NCI-H1417 (cell line): ENCODE data around the gene TRIM38.
"Not testable (repeated sequence)": the region's sequence is repeated elsewhere in the genome, so short reads cannot be mapped to it uniquely, and the experiment has no call there.

ENCODE experiments used
- DNase-seq, 3 experiments: peaks; one replicate each; lab custom pipeline; 2025; lab: John Stamatoyannopoulos, UW

The TRIM38 gene

DNA sequence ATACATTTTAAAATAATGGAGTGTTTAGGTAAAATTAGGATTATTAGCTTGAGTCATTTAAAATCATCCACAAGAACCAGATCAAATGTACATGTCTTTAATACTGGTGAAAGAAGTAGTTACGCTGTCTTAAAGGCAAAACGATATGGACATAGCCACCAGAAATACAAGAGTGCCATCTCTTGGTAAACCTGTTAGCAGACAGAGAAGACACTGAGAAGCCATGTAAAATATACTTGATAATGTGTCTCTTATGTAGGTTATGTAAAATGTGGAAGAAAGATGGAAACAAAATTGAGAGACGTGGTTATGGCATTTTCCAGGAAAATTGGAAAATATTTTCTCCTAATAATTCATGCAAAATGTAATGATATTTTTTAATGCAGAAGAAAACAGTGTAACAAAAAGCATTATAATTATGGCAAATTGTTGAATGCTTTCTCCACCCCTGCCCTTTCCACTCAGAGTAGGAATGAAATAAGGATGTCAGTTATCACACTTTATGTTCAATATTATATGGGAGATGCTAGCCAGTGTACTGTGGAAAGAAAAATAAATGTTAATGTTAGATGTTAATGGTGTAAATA is 19.9 kb upstream of the TRIM38 start:
- DNase-seq, result peak in 2 of 3 experiments; percentile 2 to 58

DNA sequence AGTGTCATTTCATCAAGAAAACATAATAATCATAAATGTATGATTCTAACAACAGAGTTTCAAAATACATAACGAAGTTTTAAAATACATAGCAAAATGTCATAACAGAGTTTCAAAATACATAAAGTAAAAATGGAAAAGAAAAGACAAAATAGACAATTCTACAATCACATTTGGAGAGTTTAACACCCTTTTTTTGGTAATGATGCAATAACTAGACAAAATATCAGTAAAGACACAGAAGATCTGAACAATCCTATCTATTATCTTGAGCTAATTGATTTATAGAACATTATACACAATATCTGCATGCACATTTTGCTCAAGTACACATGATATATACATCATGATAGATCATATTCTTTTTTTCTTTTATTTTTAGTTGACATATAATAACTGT is 18.7 kb upstream of the TRIM38 start:
- DNase-seq, result no peak

DNA sequence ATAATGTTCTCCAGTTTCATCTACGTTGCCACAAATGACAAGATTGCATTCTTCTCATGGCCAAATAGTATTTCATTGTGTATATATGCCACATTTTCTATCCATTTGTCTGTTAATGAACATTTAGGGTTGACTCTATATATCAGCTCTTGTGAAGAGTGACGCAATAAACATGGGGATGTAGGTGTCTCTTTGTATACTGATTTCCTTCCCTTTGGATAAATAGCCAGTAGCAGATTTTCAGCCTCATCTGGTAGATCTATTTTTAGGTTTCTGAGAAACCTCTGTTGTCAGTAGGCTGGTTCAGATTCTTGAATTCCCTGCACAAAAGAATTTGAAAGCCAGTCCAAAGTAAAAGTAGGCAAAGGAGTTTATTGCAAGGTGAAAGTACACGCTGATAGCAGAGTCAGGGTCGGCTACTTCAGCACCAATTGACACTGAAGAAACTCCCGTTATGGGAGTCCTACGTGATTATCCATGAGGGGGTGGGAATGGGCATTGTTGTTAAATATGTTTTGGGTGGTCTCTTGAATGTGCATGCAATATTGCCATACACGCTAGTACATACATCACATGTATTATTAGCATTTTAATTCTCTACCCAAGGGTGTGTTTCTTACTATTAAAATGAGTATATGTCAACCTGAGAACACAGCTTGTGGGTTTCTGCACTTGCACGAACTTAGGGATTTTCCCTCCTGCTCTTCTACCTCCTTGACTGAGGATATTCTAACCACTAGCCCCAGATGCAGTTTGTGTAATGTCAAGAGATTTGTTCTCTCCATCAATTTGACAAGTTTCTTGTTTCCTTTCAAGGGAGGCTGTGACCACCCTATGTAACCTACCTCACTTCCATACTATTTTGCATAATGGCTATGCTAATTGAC is 17.7 kb upstream of the TRIM38 start:
- no peak for DNase-seq

DNA sequence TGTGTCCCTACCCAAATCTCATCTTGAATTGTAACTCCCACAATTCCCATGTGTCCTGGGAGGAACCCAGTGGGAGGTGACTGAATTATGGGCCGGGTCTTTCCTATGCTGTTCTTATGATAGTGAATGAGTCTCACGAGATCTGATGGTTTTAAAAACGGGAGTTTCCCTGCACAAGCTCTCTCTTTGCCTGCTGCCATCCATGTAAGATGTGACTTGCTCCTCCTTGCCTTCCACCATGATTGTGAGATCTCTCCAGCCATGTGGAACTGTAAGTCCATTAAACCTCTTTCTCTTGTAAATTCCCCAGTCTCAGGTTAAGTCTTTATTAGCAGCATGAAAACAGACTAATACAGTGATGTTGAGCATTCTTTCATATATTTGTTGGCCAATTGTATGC is 16.9 kb upstream of the TRIM38 start:
- not testable (repeated sequence) for DNase-seq

DNA sequence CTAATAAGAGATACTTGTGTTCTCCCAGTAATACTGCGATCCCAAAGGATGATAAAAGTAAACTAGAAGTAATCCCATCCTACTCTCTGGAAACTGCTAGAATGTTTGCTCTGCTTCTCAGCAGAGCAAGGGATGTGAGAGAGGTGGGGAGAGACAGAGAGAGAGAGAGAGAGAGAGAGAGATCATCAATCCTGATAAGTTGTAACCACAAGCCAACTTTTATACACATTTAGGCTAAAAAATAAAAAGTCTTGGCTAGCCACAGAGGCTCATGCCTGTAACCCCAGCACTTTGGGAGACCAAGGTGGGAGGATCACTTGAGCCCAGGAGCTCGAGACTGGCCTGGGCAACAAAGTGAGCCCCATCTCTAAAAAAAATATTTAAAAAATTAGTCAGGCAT is 16.0 kb upstream of the TRIM38 start:
- no peak for DNase-seq

DNA sequence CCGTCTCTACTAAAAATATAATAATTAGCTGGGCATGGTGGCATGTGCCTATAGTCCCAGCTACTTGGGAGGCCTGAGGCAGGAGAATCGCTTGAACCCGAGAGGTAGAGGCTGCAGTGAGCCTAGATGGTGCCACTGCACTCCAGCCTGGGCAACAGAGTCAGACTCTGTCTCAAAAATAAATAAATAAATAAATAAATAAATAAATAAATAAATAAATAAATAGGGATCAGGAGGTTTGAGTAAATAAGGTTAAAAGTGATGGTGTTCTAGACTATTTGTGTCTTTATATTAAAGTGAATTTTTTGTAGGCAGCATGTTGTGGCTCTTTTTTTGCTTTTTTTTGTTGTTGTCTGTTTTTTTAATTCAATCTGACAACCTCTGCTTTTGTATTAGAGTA is 15.1 kb upstream of the TRIM38 start:
- DNase-seq, result not testable (repeated sequence)

DNA sequence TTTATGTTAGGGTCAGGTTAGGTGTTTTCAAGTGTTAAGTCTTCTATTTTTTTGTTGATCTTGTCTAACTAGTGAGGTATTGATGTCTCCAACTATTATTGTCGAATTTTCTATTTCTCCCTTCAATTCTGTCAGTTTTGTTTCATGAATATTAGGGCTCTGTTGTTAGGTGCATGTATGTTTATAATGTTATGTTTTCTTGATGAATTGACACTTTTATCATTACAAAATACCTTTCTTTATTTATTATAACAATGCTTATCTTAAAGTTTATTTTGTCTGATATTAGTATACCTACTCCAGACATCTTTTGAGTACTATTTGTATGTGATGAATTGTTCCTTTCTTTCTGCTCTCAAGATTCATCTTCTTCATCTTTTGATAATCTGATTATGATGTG is 12.9 kb upstream of the TRIM38 start:
- DNase-seq, result no peak

DNA sequence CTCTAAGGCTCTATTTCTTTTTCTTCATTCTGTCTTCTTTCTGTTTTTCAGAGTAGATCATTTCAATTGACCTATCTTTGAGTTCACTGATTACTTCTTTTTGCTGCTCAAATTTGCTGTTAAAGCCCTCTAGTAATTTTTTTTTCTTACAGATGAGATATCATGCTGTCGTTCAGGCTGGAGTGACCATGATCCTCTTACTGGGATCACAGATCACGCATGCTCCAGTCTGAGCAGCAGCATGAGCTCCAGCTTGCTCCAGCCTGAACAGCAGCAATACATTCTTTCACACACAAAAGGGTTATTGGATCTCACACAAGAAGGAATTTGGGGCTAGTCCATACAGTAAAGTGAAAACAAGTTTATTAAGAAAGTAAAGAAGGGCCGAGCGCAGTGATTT is 12.3 kb upstream of the TRIM38 start:
- DNase-seq, result no peak

DNA sequence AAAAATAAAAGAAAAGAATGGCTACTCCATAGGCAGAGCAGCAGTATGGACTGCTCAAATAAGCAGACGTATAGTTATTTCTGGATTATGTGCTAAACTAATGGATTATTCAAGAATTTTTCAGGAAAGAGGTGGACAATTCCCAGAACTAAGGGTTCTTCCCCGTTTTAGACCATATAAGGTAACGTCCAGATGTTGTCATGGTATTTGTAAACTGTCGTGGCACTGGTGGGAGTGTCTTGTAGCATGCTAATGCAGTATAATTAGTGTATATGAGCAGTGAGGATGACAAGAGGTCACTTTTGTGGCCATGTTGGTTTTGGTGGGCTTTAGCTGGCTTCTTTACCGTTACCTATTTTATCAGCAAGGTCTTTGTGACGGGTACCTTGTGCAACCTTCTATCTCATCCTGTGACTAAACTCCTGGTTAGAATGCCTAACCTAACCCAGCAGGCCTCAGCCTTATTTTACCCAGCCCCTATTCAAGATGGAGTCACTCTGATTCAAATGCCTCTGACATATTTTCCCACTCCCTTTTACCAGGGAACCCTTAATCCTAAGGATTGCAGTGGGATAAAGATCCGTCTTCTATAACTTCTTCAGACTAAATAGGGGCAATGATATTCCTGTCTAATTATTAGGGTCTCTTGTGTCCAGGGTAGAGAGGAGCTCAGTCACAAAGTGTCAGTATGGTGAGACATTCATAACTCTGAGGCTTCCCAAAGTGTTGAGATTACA is 11.1 kb upstream of the TRIM38 start:
- DNase-seq, result no peak

DNA sequence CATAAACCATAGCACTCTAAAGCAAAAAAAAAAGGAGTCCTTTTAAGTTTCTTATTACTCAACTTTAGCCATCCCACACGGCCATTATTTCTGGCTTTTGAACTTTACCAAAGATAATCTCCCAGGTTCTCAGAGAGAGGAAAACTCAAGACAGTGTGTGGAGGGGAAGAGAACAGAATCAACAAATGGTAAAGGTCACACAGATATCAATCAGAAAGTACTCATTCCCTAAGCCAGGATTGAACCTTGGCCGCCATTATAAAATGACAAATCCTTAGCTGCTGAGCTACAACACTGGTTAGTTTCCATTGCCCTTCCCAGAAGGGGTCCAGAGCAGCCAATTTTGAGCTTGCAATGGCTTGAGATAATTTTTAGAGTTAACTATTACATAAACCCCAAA is 10.1 kb upstream of the TRIM38 start:
- no peak for DNase-seq

DNA sequence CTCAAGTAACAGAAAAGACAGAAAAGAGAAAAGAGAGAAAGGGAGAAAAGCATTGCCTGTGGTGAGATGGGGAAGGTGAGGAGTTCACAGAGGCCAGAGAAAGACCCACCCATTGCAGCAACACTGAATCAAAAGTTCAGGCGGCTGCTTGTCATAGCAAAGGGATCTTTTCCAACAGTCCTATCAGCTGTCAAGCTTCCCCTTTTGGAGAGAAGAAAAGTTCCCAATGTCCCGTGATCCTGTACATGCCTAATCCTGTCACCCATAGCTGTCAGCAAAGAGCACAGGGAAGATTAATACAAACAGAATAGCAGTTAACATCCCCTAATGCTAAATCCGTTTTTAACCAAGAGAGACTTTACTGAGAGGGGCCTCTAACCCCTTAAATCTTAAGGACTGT is 8.9 kb upstream of the TRIM38 start:
- no peak for DNase-seq

DNA sequence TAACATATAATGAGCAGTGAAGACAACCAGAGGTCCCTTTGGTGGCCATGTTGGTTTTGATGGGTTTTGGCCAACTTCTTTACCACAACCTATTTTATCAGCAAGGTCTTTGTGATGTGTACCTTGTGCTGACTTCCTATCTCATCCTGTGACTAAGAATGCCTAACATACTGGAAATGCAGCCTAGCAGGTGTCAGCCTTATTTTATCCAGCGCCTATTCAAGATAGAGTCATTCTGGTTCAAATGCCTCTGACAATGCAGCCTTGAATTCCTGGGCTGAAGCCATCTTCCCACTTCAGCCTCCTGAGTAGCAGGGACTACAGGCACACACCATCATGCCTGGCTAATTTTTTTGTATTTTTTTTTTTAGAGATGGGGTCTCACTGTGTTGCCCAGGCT is 7.8 kb upstream of the TRIM38 start:
- no peak for DNase-seq

DNA sequence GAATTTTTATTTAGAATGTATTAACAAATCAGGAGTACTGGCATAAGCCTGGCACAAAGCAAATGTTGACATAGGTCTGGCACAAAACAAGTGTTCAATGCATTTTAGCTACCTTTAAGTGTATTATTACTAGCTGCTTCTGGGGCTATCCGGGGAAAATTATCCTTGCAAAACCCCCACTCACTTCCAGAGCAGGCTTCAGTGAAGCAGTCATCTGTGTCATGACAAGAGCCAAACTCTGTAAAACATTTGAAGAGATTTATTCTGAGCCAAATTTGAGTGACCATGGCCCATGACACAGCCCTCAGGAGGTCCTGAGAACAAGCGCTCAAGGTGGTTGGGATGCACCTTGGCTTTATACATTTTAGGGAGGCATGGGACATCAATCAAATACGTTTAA is 6.4 kb upstream of the TRIM38 start:
- no peak for DNase-seq

DNA sequence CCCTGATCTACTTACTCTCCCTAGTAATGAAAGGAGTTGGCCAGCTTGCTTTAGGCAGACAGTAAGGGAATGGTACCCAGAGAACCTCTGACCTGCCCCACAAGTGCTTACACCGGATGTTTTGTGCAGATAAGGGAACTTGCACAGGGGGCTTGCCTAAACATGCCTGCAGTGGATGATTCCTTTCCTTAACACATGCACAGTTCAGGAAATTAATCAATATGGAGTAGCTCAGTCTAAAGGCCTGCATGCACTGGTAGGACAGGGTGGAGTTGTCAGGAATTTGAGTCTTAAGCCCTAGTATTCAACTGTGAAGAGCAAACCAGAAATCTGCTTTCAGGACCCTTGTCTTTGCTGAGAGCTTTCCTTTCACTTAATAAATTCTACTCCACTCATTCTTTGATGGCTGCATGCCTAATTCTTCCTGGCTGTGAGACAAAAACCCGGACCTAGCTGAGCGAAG is 3.9 kb upstream of the TRIM38 start:
- no peak for DNase-seq

DNA sequence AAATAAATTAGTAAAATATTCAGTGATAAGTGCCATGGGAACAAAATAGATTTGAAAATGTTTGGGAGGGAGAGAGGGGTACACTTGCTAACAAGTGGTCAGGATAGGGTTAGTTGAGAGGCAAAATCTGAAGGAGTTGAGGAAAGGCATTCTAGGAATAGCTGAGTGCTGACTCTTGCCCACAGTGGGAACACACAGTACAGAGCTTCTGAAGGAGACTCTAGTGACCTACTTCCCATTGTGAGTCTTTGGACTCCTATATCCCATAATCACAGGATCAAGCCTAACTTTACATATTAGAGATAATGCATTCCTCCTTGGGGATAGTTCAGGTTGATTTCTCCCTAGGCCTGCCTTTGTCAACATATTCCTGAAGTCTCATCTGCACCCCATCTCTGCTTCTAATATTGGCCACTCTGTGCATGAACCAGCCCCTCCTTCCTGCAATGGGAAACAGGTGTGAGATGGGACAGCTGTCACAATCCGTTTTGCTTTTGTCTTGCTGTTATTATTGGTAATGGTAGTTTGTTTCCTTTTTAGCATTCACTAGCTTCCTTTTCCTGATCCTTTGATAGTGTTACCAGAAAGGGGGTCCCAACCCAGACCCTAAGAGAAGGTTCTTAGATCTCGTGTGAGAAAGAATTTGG is 2.6 kb upstream of the TRIM38 start:
- no peak for DNase-seq

DNA sequence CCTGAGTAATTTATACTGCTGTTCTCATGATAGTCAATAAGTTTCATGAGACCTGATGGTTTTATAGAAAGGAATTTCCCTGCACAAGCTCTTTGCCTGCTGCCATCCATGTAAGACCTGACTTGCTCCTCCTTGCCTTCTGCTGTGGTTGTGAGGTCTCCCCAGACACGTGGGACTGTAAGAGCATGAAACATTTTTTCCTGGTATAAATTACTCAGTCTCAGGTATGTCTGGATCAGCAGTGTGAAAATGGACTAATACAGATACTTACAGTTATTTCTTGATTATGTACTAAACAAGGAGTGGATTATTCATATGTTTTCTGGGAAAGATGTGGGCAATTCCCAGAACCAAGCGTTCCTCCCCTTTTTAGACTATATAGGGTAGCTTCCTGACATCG is 1.9 kb upstream of the TRIM38 start:
- no peak for DNase-seq

DNA sequence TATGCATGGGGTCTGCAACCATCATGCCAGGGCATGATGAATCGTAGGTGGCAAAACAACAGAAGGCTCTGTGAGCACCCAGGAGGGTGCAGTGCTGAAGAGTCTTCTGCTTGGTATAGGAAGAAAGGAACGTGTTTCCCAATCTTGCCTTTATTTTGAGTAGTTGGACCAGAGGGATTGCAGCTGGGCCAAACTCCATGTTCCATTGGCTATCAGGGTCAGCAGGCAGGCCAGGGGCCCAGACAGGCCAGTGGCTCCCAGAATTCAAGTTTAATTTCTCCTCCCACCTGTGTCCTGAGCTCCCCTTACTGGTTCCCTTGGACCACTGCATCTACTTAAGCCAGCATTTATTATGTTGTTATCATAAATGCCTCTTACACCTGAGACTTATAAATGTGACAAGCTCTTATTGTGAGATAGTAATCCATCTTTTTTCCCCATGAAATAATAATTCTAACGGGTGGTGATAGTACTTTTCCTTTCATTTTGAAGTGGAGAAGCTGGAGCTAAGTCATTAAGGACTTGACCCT is 918 bp upstream of the TRIM38 start:
- no peak for DNase-seq

DNA sequence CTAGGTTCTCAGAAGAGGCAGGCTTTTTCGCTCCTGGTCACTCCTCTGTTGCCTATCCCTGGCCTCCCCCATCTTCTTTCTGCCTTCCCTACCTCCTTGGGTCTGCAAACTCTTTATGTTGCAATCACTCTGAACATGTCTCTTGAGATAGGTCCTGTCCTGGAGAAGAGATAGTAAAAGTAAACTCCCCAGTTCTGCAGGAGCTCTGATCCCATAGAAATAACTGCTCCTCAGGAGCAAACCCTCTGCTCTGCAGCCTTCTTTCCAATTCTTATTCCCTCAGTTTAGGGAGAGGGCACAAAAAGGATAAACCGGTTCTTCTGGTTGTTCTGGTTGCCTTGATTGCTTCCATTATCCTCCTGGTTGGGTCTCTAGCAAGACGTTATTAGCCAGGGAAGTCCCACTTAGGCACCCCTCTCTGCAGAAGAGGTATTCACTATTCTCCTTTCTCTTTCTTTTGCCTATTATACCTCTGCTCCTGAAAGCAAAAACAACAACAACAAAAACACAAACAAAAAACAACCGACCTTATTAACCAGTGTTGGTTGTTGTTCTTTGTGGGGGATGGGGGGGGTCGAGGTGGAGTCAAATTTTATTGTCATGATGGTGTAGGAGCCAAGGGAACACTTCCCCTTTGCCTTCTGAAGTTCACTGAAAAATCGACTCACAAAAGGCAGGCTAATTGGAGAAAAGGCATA is 973 bp downstream of the TRIM38 start:
- peak in 2 of 3 experiments; percentile 50 to 77 for DNase-seq

DNA sequence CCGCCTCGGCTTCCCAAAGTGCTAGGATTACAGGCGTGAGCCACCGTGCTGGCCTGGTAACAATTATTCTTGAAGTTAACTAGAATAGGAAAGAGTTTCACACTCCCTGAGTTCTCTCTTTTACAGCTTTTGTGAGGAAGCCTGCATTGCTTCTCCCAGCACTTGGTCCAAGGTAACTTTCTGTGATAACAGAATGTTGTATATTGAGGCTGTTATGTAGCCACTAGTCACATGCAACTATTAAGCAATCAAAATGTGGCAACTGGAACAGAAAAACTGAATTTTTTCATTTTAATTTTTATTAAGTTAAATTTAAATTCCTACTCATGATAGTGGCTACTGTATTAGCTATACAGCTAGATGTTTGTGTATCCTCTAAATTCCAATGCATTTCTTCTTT is 2.5 kb downstream of the TRIM38 start:
- DNase-seq, result no peak

DNA sequence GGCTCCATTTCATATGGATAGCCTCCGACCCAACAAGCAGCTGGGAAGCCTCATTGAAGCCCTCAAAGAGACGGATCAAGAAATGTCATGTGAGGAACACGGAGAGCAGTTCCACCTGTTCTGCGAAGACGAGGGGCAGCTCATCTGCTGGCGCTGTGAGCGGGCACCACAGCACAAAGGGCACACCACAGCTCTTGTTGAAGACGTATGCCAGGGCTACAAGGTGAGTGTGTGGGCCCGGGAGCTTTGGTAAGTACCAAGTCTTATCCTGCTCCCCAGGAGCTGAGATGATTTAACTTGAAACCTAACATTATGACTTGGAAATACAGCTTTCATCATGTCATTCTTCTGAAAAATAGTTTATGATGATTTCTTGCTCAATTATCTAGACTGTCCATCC is 4.1 kb downstream of the TRIM38 start:
- DNase-seq, result no peak

DNA sequence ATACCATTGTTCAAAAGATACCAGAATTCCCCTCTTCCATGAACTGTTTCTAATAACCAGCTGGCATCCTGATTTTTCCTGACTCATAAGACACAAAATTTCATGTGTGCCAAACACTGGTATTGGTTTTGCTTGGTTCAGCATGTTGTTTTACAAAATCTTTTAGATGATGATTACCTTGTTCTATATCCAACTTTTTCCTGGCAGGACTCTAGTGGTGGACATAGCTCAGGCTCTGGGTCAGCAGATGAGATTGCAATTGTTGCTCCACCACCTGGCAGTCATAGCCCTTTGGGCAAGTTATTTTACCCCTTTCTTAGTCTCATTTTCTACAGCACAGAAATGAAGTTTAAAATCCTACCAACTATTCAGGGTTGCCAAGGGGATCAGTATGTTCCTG is 6.2 kb downstream of the TRIM38 start:
- DNase-seq, result no peak
